Mucosa of descending colon (tissue), 3 donors: ENCODE measurements around the gene PACS2. TPM values are rescaled to one million over a fixed set of nuclear protein-coding genes. Genes with fewer than 3 reads are reported as not detected.

Source experiments
- ATAC-seq: fragments of 200-7000 bp; cut with Tn5 transposase; one replicate; pipeline ENCODE4 v1.9.1; 2020; ENCODE audit warnings: mild to moderate bottlenecking, moderate library complexity
- DNase-seq, 3 donors: peaks; one replicate each; pipeline ENCODE4 v3.0.0-alpha.2; 2020
- H3K36me3 ChIP-seq: fragments of 200-600 bp; one replicate; pipeline ENCODE4 v1.8.0; 2021; ENCODE audit warnings: low read depth, mild to moderate bottlenecking
- H3K4me1 ChIP-seq: fragments of 200-600 bp; one replicate; pipeline ENCODE4 v1.8.0; 2021; ENCODE audit warnings: low read depth, mild to moderate bottlenecking
- H3K4me3 ChIP-seq: fragments of 200-600 bp; one replicate; pipeline ENCODE4 v1.8.0; 2021; ENCODE audit warnings: mild to moderate bottlenecking
- H3K9me3 ChIP-seq: fragments of 200-600 bp; one replicate; pipeline ENCODE4 v1.8.0; 2021; ENCODE audit warnings: mild to moderate bottlenecking
- intact Hi-C, 2 donors: fragments of 100-400 bp; cut with DNase I in 1 of 2; cut with micrococcal nuclease in 1 of 2; formaldehyde crosslinking; loops; one replicate each; pipeline versions ENCODE4 v1.11.0 to v1.11.1; 2022; cut with DNase I, micrococcal nuclease
- total RNA-seq, 3 donors: library from RNA; stranded (reverse); fragmentation: NEBNext Ultra II Directional in 2 of 3; extraction: Animal tissue kit (Norgen Biotek cat#: 25700) in 2 of 3; gene quantifications; one replicate each; pipeline versions ENCODE4 v1.2.1 to v1.2.4, GENCODE V29; 2021 to 2023
- TF ChIP-seq, protein P1 (sequence below): fragments of 200-600 bp; IDR thresholded peaks from one replicate; pipeline ENCODE4 v1.8.0; 2022; ENCODE audit warnings: antibody characterized with exemption, mild to moderate bottlenecking
- donor health status: DM: no; HTN: no; CAD: no; lungs with moderate emphysema.
- donor health status: DM: no; HTN: no; CAD: no.
- donor health status: DM: no; HTN: yes; CAD: no.

Gene PACS2
- total RNA-seq, 3 donors from 2014 or later: 71.7 to 84.3 (median 78.9) TPM

DNA sequence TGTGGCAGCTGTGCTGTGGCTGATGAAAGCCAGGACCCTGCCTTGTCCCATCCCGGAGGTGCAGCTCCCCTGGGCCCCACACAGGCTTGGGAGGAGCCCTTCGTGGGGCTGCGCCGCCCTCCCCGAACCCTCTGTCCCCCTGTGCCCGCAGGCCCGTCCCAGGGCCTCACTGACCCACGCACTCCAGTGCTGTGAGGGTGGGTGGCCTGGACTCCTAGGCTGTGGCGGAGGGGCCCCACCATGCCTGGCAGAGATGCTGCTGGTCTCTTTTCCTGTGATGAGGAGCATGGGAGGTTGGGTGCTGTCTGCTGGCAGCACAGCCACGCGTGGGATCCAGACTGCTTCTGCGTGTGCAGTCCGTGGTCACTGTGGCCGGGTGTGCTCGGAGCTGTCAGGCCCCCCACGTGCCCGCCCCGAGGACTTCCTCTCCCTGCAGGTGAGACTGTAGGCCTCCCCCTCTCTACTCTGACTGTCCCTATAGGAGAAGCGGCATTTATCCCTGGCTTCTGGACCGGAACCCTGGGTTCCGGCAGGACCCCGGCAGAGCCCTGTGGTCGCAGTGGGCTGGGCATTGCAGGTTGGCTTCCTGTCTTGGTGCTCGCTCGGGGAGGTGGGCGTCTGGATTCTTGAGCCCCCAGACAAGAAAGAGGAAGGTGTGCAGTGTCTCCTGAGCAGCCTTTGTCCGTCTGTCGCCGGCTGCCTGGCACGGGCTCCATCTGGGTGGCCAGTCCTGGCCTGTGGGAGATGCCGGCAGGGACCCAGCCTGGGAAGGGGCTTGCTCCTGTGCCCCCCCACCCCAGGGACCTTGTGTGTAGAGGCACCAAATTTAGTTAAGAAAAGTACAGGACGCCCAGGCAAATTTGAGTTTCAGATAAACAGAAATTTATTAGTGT, 107.4 kb downstream of the PACS2 start:
- H3K4me1 ChIP-seq: peaks cover 16% of the 10 kb centered on the region
- TF ChIP-seq, protein P1, sequence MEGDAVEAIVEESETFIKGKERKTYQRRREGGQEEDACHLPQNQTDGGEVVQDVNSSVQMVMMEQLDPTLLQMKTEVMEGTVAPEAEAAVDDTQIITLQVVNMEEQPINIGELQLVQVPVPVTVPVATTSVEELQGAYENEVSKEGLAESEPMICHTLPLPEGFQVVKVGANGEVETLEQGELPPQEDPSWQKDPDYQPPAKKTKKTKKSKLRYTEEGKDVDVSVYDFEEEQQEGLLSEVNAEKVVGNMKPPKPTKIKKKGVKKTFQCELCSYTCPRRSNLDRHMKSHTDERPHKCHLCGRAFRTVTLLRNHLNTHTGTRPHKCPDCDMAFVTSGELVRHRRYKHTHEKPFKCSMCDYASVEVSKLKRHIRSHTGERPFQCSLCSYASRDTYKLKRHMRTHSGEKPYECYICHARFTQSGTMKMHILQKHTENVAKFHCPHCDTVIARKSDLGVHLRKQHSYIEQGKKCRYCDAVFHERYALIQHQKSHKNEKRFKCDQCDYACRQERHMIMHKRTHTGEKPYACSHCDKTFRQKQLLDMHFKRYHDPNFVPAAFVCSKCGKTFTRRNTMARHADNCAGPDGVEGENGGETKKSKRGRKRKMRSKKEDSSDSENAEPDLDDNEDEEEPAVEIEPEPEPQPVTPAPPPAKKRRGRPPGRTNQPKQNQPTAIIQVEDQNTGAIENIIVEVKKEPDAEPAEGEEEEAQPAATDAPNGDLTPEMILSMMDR: no peak
- DNase-seq (no peak), ATAC-seq (no peak)
- H3K36me3 ChIP-seq: no peaks in the 10 kb centered on the region
- H3K9me3 ChIP-seq: no peaks in the 10 kb centered on the region
- H3K4me3 ChIP-seq: no peak overlapping the region
- intact Hi-C loops: no loop called here

DNA sequence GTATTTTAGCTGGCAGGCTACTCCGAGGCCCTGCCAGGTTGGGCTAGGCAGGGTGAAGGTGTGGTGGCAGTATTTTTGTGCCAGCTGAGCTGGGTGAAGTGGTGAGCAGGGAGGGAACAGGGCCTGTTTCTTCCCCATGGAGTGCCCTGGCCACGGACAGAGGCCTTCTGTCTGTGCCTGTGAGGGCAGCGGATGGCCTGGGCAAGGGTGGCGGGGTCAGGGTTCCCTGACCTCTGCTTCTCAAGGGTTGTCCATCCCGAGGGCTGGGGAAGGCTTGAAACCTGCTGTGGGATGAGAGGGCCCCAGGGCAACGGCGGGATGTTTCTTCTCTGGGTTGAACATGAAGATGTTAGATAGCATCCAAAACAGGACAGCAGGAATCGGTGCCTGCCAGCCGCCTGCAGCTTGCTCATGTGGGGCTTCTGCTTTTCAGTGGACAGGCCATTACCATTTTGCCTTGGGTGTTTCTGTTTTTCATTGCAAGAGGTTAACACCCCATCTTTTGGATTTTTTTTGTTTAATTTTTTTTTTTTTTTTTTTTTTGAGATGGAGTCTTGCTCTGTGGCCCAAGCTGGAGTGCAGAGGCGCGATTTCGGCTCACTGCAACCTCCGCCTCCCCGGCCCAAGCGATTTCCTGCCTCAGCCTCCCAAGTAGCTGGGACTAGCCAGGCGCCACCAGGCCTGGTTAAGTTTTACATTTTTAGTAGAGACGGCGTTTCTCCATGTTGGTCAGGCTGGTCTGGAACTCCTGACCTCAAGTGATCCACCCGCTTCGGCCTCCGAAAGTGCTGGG, 108.3 kb downstream of the PACS2 start:
- H3K36me3 ChIP-seq: no peaks in the 10 kb centered on the region
- ATAC-seq: no peak
- TF ChIP-seq, protein P1: no peak
- no peak overlapping the region for H3K4me3 ChIP-seq
- H3K9me3 ChIP-seq: no peaks in the 10 kb centered on the region
- no peak for DNase-seq
- peaks cover 16% of the 10 kb centered on the region for H3K4me1 ChIP-seq
- intact Hi-C loops: no loop called here

DNA sequence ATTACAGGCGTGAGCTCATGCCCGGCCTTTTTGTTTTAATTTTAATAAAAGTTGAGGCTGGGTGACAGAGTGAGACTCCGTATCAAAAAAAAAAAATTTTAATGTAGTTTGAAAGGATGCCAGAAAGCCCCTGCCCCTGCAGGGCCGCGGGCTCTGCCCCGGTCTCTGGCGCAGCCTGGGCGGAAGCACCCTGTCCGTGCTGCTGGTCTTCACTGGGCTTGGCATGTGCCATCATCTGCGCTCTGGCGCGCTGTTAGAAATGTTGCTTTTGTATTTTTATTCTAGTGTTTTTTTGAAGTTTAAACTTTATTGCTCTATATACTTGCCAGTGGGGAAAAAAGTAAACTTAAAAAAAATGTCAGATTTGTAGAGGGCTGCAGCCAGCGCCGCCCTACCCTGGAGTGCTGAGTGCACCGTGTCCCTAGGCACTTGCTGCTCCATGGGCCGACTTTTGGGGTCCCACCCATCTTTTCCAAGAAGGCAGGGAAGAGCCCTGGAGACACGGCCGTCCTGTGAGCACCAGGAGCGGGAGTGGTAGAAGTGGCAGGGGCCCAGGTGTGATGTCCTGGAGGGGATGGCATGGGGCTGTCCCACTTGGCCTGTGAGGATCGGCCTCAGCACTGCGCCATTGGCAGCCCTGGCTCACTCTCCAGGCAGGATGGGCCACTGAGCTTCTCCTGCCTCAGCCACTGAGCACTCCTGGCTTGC, 109.1 kb downstream of the PACS2 start:
- intact Hi-C loops: no loop called here
- DNase-seq (no peak), ATAC-seq (no peak)
- peaks cover 13% of the 10 kb centered on the region for H3K4me1 ChIP-seq
- no peaks in the 10 kb centered on the region for H3K9me3 ChIP-seq
- H3K4me3 ChIP-seq: no peak overlapping the region
- TF ChIP-seq, protein P1: no peak
- H3K36me3 ChIP-seq: no peaks in the 10 kb centered on the region

DNA sequence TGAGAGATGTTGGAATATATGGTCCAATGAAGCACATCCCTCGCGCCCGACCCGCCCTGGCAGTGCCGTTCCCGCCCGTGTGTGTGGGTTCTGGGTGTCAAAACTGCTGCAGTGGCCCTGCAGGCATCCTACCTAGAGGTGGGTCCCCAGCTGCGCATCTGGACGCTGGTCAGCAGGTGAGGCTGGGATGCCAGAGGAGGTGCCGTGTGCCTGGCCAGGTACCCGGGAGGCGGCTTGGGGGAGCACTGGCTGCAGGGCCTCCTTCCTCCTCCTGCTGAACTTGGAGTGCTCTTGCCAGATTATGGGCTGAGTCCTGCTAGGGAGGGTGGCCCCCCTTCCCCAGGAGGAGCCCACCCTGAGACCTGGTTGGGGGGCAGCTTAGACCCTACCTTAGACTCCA, 110.3 kb downstream of the PACS2 start:
- DNase-seq: no peak
- intact Hi-C loops: no loop called here
- TF ChIP-seq, protein P1: no peak

DNA sequence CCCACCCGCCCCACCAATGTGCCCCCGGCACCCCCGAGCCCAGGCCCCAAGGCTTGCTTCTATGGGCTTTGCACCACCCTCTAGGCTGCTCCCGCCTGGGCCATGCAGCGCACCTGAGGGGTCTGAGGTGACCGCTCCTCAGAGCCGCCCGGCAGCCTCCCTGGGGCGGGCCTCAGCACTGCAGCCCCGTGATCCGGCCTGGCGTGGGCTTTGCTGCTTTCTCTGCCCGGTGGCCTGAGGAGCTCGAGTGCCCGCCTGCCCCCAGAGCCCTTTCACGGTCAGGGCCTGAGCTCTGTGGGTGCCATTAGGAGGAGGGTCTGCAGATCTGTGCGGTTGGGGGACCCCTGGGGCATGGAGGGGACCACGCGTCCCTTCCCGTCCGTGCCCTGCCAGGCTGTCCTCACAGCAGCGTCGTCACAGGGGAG, 111.3 kb downstream of the PACS2 start:
- Histone ChIP-seq H3K4me1 (peaks cover 5% of the 10 kb centered on the region), H3K9me3 (no peaks in the 10 kb centered on the region), H3K4me3 (no peak overlapping the region), H3K36me3 (no peaks in the 10 kb centered on the region)
- intact Hi-C loops: no loop called here
- DNase-seq (no peak), ATAC-seq (no peak)
- TF ChIP-seq, protein P1: no peak

More for the DNA sequence above, 110.3 kb downstream of the PACS2 start:
- ATAC-seq: no peak
- no peaks in the 10 kb centered on the region for H3K9me3 ChIP-seq
- H3K4me1 ChIP-seq: peaks cover 5% of the 10 kb centered on the region
- no peaks in the 10 kb centered on the region for H3K36me3 ChIP-seq
- H3K4me3 ChIP-seq: no peak overlapping the region
